ENCODE measurements around the gene CRYGB. TPM values are rescaled to one million over a fixed set of nuclear protein-coding genes. Genes with fewer than 3 reads are reported as not detected.

Gene CRYGB
- total RNA-seq, 1 donor from 2014 or later: not detected

DNA sequence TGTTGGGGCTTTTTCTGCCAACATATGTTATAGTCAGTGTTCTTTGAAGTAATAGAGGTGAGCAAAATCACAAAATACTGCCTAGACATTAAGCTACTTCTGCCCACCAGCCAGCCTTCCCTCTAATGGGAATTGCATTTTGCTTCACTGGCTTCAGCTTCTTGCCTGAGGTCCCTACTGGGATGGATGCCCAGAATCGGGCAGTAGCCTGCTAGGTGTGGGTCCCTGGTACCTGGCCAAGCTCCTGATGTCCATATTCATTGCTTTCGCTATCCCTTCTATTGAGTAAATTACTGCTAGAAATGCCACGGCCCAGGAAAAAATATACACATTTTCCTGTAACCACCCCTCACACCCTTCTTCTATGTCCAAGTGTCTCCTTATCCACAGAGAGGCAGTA lies 48.6 kb downstream of the CRYGB start:
- Histone ChIP-seq H3F3A (ENCODE audit: low read depth) (peaks cover 8% of the 10 kb centered on the region), H3K27me3 (no peaks in the 10 kb centered on the region), H3K4me3 (no peak overlapping the region), H3K36me3 (no peaks in the 10 kb centered on the region), H3K27ac (no peak overlapping the region), H3K4me1 (no peaks in the 10 kb centered on the region), H3K4me2 (no peak overlapping the region), H3K79me2 (ENCODE audit: low read depth) (no peaks in the 10 kb centered on the region), H3K9me3 (ENCODE audit: low read depth) (no peaks in the 10 kb centered on the region), H3K9ac (no peak overlapping the region), H4K20me1 (ENCODE audit: low read depth) (no peaks in the 10 kb centered on the region), H2AFZ (replicated peaks) (peak overlapping the region; percentile 12)
- no peak overlapping the region for H3K4me3 Mint-ChIP-seq
- no peaks in the 10 kb centered on the region for H3K36me3 Mint-ChIP-seq
- peaks cover 3% of the 10 kb centered on the region for H3K27me3 Mint-ChIP-seq (ENCODE audit: insufficient read depth, low read depth)
- peaks cover 6% of the 10 kb centered on the region for H3K4me1 Mint-ChIP-seq
- no peaks in the 10 kb centered on the region for H3K9me3 Mint-ChIP-seq
- no peak for TF ChIP-seq EZH2 (IDR thresholded peaks at IDR 0.05)
- TF ChIP-seq, protein P1, sequence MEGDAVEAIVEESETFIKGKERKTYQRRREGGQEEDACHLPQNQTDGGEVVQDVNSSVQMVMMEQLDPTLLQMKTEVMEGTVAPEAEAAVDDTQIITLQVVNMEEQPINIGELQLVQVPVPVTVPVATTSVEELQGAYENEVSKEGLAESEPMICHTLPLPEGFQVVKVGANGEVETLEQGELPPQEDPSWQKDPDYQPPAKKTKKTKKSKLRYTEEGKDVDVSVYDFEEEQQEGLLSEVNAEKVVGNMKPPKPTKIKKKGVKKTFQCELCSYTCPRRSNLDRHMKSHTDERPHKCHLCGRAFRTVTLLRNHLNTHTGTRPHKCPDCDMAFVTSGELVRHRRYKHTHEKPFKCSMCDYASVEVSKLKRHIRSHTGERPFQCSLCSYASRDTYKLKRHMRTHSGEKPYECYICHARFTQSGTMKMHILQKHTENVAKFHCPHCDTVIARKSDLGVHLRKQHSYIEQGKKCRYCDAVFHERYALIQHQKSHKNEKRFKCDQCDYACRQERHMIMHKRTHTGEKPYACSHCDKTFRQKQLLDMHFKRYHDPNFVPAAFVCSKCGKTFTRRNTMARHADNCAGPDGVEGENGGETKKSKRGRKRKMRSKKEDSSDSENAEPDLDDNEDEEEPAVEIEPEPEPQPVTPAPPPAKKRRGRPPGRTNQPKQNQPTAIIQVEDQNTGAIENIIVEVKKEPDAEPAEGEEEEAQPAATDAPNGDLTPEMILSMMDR (IDR thresholded peaks at IDR 0.05): no peak
- no peak for TF ChIP-seq EZH2phosphoT487 (IDR thresholded peaks at IDR 0.05)
- H3K27ac Mint-ChIP-seq: no peak overlapping the region
- DNase-seq (ENCODE audit: low spot score): no peak

DNA sequence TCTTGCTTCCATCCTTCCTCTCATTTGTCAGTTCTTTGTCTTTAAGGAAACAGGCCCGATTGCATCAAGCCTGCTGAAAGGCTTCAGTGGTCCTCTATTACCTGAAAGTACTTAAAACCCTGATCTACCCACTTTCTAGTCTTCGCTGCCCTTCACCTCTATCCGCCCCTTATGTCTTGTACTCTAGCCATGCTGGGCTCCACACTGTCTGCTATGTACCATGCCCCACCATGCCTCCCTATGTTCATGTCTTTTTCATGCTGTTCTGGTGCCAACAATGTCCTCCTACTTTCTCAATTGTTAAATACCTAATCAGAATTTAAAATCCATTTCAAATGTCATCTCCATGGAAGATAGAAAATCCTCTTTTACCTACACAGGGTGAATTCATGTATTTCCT lies 49.9 kb downstream of the CRYGB start:
- no peak overlapping the region for H3K27ac Mint-ChIP-seq
- Histone ChIP-seq H4K20me1 (ENCODE audit: low read depth) (no peaks in the 10 kb centered on the region), H3K9ac (no peak overlapping the region), H3F3A (ENCODE audit: low read depth) (no peaks in the 10 kb centered on the region), H3K36me3 (no peaks in the 10 kb centered on the region), H3K27me3 (no peaks in the 10 kb centered on the region), H3K27ac (no peak overlapping the region), H3K9me3 (ENCODE audit: low read depth) (no peaks in the 10 kb centered on the region), H3K4me2 (no peak overlapping the region), H3K4me3 (no peak overlapping the region), H2AFZ (replicated peaks) (no peak overlapping the region), H3K79me2 (ENCODE audit: low read depth) (no peaks in the 10 kb centered on the region), H3K4me1 (no peaks in the 10 kb centered on the region)
- no peaks in the 10 kb centered on the region for H3K4me1 Mint-ChIP-seq
- TF ChIP-seq, protein P1 (IDR thresholded peaks at IDR 0.05): no peak
- TF ChIP-seq EZH2phosphoT487 (IDR thresholded peaks at IDR 0.05) (no peak), EZH2 (IDR thresholded peaks at IDR 0.05) (no peak)
- H3K27me3 Mint-ChIP-seq (ENCODE audit: insufficient read depth, low read depth): peaks cover 3% of the 10 kb centered on the region
- no peaks in the 10 kb centered on the region for H3K9me3 Mint-ChIP-seq
- H3K4me3 Mint-ChIP-seq: no peak overlapping the region
- no peaks in the 10 kb centered on the region for H3K36me3 Mint-ChIP-seq
- DNase-seq (ENCODE audit: low spot score): no peak

DNA sequence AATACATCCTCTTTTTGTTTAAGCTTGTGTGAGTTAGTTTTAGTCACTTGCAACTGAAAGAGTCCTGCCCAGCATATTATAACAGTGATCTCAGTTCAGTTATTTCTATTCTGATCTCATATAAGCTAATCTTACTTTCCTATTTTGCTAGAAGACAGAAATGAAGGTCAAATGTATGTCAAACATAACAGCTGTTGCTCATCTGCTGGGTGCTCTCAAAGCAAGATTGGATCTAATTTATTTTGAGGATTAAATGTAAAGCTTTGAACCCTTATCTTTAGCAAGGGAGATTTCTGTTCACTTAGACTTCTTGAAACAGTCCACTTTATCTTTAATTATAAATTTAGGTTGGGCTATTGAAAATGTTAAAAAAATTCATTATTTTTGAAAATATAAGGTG lies 52.8 kb downstream of the CRYGB start:
- Mint-ChIP-seq H3K4me3 (no peak overlapping the region), H3K4me1 (no peaks in the 10 kb centered on the region), H3K9me3 (peaks cover 2% of the 10 kb centered on the region), H3K36me3 (no peaks in the 10 kb centered on the region), H3K27ac (no peak overlapping the region), H3K27me3 (ENCODE audit: insufficient read depth, low read depth) (peaks cover 3% of the 10 kb centered on the region)
- no peaks in the 10 kb centered on the region for H3K79me2 ChIP-seq (ENCODE audit: low read depth)
- no peak for DNase-seq (ENCODE audit: low spot score)
- no peaks in the 10 kb centered on the region for H4K20me1 ChIP-seq (ENCODE audit: low read depth)
- H3K9me3 ChIP-seq (ENCODE audit: low read depth): no peaks in the 10 kb centered on the region
- H3K27ac ChIP-seq: no peak overlapping the region
- no peaks in the 10 kb centered on the region for H3K4me1 ChIP-seq
- H2AFZ ChIP-seq (replicated peaks): no peak overlapping the region
- no peaks in the 10 kb centered on the region for H3K27me3 ChIP-seq
- H3K4me2 ChIP-seq: no peak overlapping the region
- TF ChIP-seq EZH2phosphoT487 (IDR thresholded peaks at IDR 0.05): no peak
- no peak for TF ChIP-seq EZH2 (IDR thresholded peaks at IDR 0.05)
- TF ChIP-seq, protein P1 (IDR thresholded peaks at IDR 0.05): no peak
- no peaks in the 10 kb centered on the region for H3K36me3 ChIP-seq
- H3K9ac ChIP-seq: no peak overlapping the region
- no peaks in the 10 kb centered on the region for H3F3A ChIP-seq (ENCODE audit: low read depth)
- no peak overlapping the region for H3K4me3 ChIP-seq

Other genes starting within 250 kb of the CRYGB start
- gene PLEKHM3, start 120.6 kb downstream of the CRYGB start, total RNA-seq (ENCODE audit: low replicate concordance): 15.1 and 19.5 TPM in 2 replicates
- gene CRYGD, start 21.6 kb downstream of the CRYGB start, total RNA-seq (ENCODE audit: low replicate concordance): not detected in 2 replicates
- gene CRYGC, start 16.3 kb downstream of the CRYGB start, total RNA-seq (ENCODE audit: low replicate concordance): not detected in 2 replicates
- gene CRYGA, start 17.4 kb upstream of the CRYGB start, total RNA-seq (ENCODE audit: low replicate concordance): not detected in 2 replicates
- 0.81 TPM in 1 of 2 replicates, not detected in the other for gene C2orf80, start 43.9 kb upstream of the CRYGB start, total RNA-seq (ENCODE audit: low replicate concordance)
- gene IDH1, start 108.9 kb upstream of the CRYGB start, total RNA-seq (ENCODE audit: low replicate concordance): 236 and 308 TPM in 2 replicates
- 44.0 and 51.6 TPM in 2 replicates for gene PIKFYVE, start 120.1 kb upstream of the CRYGB start, total RNA-seq (ENCODE audit: low replicate concordance)